Measurements from ENCODE around the gene RTN4R. TPM values are rescaled to one million over a fixed set of nuclear protein-coding genes. Genes with fewer than 3 reads are reported as not detected.

The RTN4R gene
- total RNA-seq, 1 donor from 2014 or later = 5.5 TPM

DNA sequence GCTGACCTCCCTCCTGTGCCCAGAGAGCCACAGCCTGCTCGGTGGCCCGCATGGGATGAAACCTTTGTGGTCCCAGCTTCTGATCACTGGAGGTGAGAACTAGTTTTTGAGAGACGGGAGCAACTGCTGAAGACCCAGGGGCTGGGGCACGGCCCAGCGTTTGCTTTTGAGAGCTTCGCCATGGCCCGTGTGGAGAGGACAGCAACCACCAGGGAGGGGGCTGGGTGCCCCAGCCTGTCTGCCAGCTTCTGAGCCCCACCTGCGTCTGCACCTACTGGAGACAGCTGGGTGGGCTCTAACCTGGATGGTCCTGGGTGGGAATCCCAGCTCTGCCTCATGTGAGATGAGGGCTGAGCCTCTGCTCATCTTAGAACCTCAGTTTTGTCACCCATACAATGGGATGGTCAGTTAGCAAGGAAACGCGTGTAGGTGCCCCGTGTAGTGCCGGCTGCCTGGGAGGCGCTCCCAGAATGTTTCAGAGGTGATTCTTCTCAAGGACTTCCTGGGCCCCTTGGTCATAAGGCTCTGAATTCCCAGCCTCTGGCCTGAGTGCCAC lies 66.2 kb downstream of the RTN4R start:
- Mint-ChIP-seq H3K4me3 (ENCODE audit: unreplicated experiment) (no peak overlapping the region), H3K27ac (ENCODE audit: unreplicated experiment) (no peak overlapping the region), H3K9me3 (ENCODE audit: low read depth) (no peaks in the 10 kb centered on the region), H3K4me1 (ENCODE audit: low read depth) (peaks cover 16% of the 10 kb centered on the region), H3K27me3 (ENCODE audit: low read depth) (no peaks in the 10 kb centered on the region), H3K36me3 (ENCODE audit: low read depth) (no peaks in the 10 kb centered on the region)
- TF ChIP-seq, protein P1, sequence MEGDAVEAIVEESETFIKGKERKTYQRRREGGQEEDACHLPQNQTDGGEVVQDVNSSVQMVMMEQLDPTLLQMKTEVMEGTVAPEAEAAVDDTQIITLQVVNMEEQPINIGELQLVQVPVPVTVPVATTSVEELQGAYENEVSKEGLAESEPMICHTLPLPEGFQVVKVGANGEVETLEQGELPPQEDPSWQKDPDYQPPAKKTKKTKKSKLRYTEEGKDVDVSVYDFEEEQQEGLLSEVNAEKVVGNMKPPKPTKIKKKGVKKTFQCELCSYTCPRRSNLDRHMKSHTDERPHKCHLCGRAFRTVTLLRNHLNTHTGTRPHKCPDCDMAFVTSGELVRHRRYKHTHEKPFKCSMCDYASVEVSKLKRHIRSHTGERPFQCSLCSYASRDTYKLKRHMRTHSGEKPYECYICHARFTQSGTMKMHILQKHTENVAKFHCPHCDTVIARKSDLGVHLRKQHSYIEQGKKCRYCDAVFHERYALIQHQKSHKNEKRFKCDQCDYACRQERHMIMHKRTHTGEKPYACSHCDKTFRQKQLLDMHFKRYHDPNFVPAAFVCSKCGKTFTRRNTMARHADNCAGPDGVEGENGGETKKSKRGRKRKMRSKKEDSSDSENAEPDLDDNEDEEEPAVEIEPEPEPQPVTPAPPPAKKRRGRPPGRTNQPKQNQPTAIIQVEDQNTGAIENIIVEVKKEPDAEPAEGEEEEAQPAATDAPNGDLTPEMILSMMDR (IDR thresholded peaks at IDR 0.05) = no peak
- DNase-seq (ENCODE audit: low spot score) = no peak

- H3K36me3 Mint-ChIP-seq (ENCODE audit: low read depth) = no peaks in the 10 kb centered on the region
- H3K4me1 Mint-ChIP-seq (ENCODE audit: low read depth) = peaks cover 4% of the 10 kb centered on the region
- H3K9me3 Mint-ChIP-seq (ENCODE audit: low read depth) = no peaks in the 10 kb centered on the region
- TF ChIP-seq, protein P1 (IDR thresholded peaks at IDR 0.05) = no peak
- DNase-seq (ENCODE audit: low spot score) = no peak
- no peaks in the 10 kb centered on the region for H3K27me3 Mint-ChIP-seq (ENCODE audit: low read depth)
- H3K27ac Mint-ChIP-seq (ENCODE audit: unreplicated experiment) = no peak overlapping the region
- H3K4me3 Mint-ChIP-seq (ENCODE audit: unreplicated experiment) = no peak overlapping the region
These were observed 68.2 kb downstream of the RTN4R start for GRCh38 chr22:20199906-20200305.

- Mint-ChIP-seq H3K36me3 (ENCODE audit: low read depth) (no peaks in the 10 kb centered on the region), H3K27me3 (ENCODE audit: low read depth) (no peaks in the 10 kb centered on the region), H3K9me3 (ENCODE audit: low read depth) (no peaks in the 10 kb centered on the region)
These were observed 68.7 kb downstream of the RTN4R start for GRCh38 chr22:20199413-20199842.

GRCh38 chr22:20198557-20199319 lies 69.4 kb downstream of the RTN4R start:
- H3K4me3 Mint-ChIP-seq (ENCODE audit: unreplicated experiment) = no peak overlapping the region
- no peak for DNase-seq (ENCODE audit: low spot score)
- peaks cover 4% of the 10 kb centered on the region for H3K4me1 Mint-ChIP-seq (ENCODE audit: low read depth)
- no peaks in the 10 kb centered on the region for H3K36me3 Mint-ChIP-seq (ENCODE audit: low read depth)
- no peak overlapping the region for H3K27ac Mint-ChIP-seq (ENCODE audit: unreplicated experiment)
- no peaks in the 10 kb centered on the region for H3K27me3 Mint-ChIP-seq (ENCODE audit: low read depth)
- no peaks in the 10 kb centered on the region for H3K9me3 Mint-ChIP-seq (ENCODE audit: low read depth)
- TF ChIP-seq, protein P1 (IDR thresholded peaks at IDR 0.05) = no peak

More at GRCh38 chr22:20199413-20199842, 68.7 kb downstream of the RTN4R start:
- TF ChIP-seq, protein P1 (IDR thresholded peaks at IDR 0.05) = no peak
- Mint-ChIP-seq H3K4me1 (ENCODE audit: low read depth) (peaks cover 4% of the 10 kb centered on the region), H3K4me3 (ENCODE audit: unreplicated experiment) (no peak overlapping the region), H3K27ac (ENCODE audit: unreplicated experiment) (no peak overlapping the region)
- DNase-seq (ENCODE audit: low spot score) = no peak

DNA sequence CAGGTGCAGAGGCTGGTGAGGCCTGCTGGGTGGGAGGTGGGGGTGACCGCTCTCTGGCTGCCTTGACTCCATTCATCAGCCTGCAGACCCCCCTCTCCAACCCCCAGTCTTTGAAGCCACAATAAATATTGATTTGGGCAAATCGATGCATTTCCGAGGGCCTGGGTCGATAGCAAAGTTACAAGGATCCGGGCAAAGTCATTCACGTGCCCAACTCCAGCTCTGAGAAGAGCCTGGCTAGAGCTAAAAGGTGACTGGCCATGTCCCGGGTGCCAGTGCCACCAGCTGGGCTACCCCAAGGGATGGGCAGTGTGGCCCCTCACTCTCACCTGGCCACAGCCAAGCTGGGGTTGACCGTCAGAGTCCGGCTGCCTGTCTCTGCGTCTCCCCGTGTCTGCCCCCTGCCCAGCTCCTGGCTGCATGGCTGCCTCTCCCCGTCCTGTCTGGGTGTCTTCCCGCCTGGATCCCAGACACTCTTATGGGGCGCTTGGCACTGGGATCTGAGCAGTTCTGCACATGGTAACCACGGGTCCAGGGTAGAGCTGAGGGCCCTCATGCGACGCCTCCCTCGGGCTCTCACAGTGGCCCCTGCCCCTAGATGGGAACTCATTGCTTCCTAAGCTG lies 70.6 kb downstream of the RTN4R start:
- Mint-ChIP-seq H3K36me3 (ENCODE audit: low read depth) (no peaks in the 10 kb centered on the region), H3K4me3 (ENCODE audit: unreplicated experiment) (no peak overlapping the region), H3K4me1 (ENCODE audit: low read depth) (no peaks in the 10 kb centered on the region), H3K9me3 (ENCODE audit: low read depth) (no peaks in the 10 kb centered on the region), H3K27ac (ENCODE audit: unreplicated experiment) (no peak overlapping the region), H3K27me3 (ENCODE audit: low read depth) (no peaks in the 10 kb centered on the region)
- no peak for DNase-seq (ENCODE audit: low spot score)
- TF ChIP-seq, protein P1 (IDR thresholded peaks at IDR 0.05) = no peak

All from chondrocyte (in vitro differentiated cells).